ENCODE measurements around the gene VPS26C.

The VPS26C gene

GRCh38 chr21:37273911-37274690, 7.0 kb upstream of the VPS26C start:
- H3K79me2 ChIP-seq (ENCODE audit: insufficient read depth, low read length): no peaks in the 10 kb centered on the region
- H3K4me3 ChIP-seq (ENCODE audit: low read depth, low read length, poor library complexity, severe bottlenecking): no peak overlapping the region
- H4K20me1 ChIP-seq (ENCODE audit: insufficient read depth, low read length): no peaks in the 10 kb centered on the region
- H3K4me2 ChIP-seq (ENCODE audit: low read length): no peak overlapping the region
- H3K9ac ChIP-seq (ENCODE audit: low read length): no peak overlapping the region
- no peaks in the 10 kb centered on the region; the same call in 1 of the 2 replicates for H3K27me3 ChIP-seq (ENCODE audit: insufficient read depth, low read length)
- TF ChIP-seq CTCF (IDR thresholded peaks at IDR 0.05; ENCODE audit: low read length) (no peak), EZH2 (IDR thresholded peaks at IDR 0.05; ENCODE audit: borderline replicate concordance, low read length) (no peak)
- H3K9me2 ChIP-seq (ENCODE audit: low read depth, low read length): no peaks in the 10 kb centered on the region
- H3K4me1 ChIP-seq (ENCODE audit: insufficient read depth, low read length, severe bottlenecking): no peaks in the 10 kb centered on the region
- no peaks in the 10 kb centered on the region for H3F3A ChIP-seq (ENCODE audit: insufficient read depth, low read length)
- H3K9me3 ChIP-seq (ENCODE audit: low read length): peaks cover 5% of the 10 kb centered on the region; the same call in 1 of the 2 replicates
- no peaks in the 10 kb centered on the region for H3K36me3 ChIP-seq (ENCODE audit: insufficient read depth, low read length)
- no peak overlapping the region for H2AFZ ChIP-seq (ENCODE audit: low read length)
- no peak overlapping the region for H3K27ac ChIP-seq (ENCODE audit: low read depth, low read length, poor library complexity, severe bottlenecking)

GRCh38 chr21:37273440-37273839, 6.3 kb upstream of the VPS26C start:
- Histone ChIP-seq H3K9ac (ENCODE audit: low read length) (no peak overlapping the region), H3F3A (ENCODE audit: insufficient read depth, low read length) (no peaks in the 10 kb centered on the region), H4K20me1 (ENCODE audit: insufficient read depth, low read length) (no peaks in the 10 kb centered on the region), H3K4me2 (ENCODE audit: low read length) (no peak overlapping the region), H3K4me1 (ENCODE audit: insufficient read depth, low read length, severe bottlenecking) (peaks cover 4% of the 10 kb centered on the region), H3K36me3 (ENCODE audit: insufficient read depth, low read length) (no peaks in the 10 kb centered on the region), H3K27ac (ENCODE audit: low read depth, low read length, poor library complexity, severe bottlenecking) (no peak overlapping the region), H3K9me3 (ENCODE audit: low read length) (no peaks in the 10 kb centered on the region), H3K4me3 (ENCODE audit: low read depth, low read length, poor library complexity, severe bottlenecking) (no peak overlapping the region), H3K9me2 (ENCODE audit: low read depth, low read length) (no peaks in the 10 kb centered on the region), H3K79me2 (ENCODE audit: insufficient read depth, low read length) (no peaks in the 10 kb centered on the region), H3K27me3 (ENCODE audit: insufficient read depth, low read length) (no peaks in the 10 kb centered on the region), H2AFZ (ENCODE audit: low read length) (no peak overlapping the region)
- no peak for TF ChIP-seq EZH2 (IDR thresholded peaks at IDR 0.05; ENCODE audit: borderline replicate concordance, low read length)

- Histone ChIP-seq H3K27ac (ENCODE audit: low read depth, low read length, poor library complexity, severe bottlenecking) (no peak overlapping the region), H3K79me2 (ENCODE audit: insufficient read depth, low read length) (no peaks in the 10 kb centered on the region), H3K27me3 (ENCODE audit: insufficient read depth, low read length) (no peaks in the 10 kb centered on the region), H3K36me3 (ENCODE audit: insufficient read depth, low read length) (no peaks in the 10 kb centered on the region), H2AFZ (ENCODE audit: low read length) (no peak overlapping the region), H3F3A (ENCODE audit: insufficient read depth, low read length) (no peaks in the 10 kb centered on the region), H3K9me2 (ENCODE audit: low read depth, low read length) (no peaks in the 10 kb centered on the region), H3K9me3 (ENCODE audit: low read length) (no peaks in the 10 kb centered on the region), H3K4me1 (ENCODE audit: insufficient read depth, low read length, severe bottlenecking) (peaks cover 7% of the 10 kb centered on the region), H4K20me1 (ENCODE audit: insufficient read depth, low read length) (no peaks in the 10 kb centered on the region), H3K4me2 (ENCODE audit: low read length) (no peak overlapping the region), H3K4me3 (ENCODE audit: low read depth, low read length, poor library complexity, severe bottlenecking) (no peak overlapping the region), H3K9ac (ENCODE audit: low read length) (no peak overlapping the region)
- TF ChIP-seq CTCF (IDR thresholded peaks at IDR 0.05; ENCODE audit: low read length) (no peak), EZH2 (IDR thresholded peaks at IDR 0.05; ENCODE audit: borderline replicate concordance, low read length) (no peak)
Observed at GRCh38 chr21:37272897-37273296, 5.8 kb upstream of the VPS26C start.
